Fibroblast of the aortic adventitia (primary cell): Measurements from ENCODE around the gene RNF44. TPM values are rescaled to one million over a fixed set of nuclear protein-coding genes. Genes with fewer than 3 reads are reported as not detected.

ENCODE experiments used
- DNase-seq: peaks from one replicate; pipeline ENCODE4 v3.0.0-alpha.2; 2010; ENCODE audit warnings: low read depth
- H3K4me3 ChIP-seq: 2 replicates; pipeline ENCODE4 v1.5.1; 2011; ENCODE audit warnings: low read depth, mild to moderate bottlenecking, control low read depth, low read length, moderate library complexity
- total RNA-seq: library from RNA; depleted of rRNA; stranded (reverse); fragments of >200 nt; gene quantifications from 2 replicates; pipeline ENCODE4 v1.2.3, GENCODE V29; 2012; ENCODE audit warnings: low replicate concordance
- TF ChIP-seq, protein P1 (sequence below): IDR thresholded peaks from 2 replicates; pipeline ENCODE4 v1.5.1; 2011; ENCODE audit warnings: mild to moderate bottlenecking, low read length, control low read depth, inconsistent platforms; ENCODE audit not compliant: insufficient read depth

The RNF44 gene
- total RNA-seq, 1 donor: 4.8 TPM

DNA sequence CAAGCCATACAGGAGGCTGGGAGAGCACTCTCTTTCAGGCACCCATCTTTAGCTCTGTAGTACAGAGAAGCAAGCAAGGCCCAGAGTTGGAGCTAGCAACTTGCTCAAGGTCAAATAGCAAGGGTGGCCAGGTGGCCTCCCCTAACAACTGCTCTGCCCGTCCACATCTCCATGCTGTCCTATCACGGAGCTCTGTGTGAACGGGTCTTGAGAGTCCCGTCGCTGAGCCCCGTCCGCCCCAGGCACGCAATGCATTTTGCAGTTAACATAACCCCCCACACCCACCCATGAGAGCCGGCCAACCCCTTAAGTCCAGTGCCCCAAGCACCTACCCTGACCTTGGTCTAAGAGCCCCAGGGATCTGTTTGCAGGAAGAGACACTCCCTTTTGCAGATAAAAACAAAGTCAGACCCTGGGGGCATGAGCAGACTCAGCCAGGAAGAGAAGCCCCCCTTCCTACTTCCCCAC, 1.5 kb downstream of the RNF44 start:
- peak overlapping the region; percentile 81 for H3K4me3 ChIP-seq
- TF ChIP-seq, protein P1, sequence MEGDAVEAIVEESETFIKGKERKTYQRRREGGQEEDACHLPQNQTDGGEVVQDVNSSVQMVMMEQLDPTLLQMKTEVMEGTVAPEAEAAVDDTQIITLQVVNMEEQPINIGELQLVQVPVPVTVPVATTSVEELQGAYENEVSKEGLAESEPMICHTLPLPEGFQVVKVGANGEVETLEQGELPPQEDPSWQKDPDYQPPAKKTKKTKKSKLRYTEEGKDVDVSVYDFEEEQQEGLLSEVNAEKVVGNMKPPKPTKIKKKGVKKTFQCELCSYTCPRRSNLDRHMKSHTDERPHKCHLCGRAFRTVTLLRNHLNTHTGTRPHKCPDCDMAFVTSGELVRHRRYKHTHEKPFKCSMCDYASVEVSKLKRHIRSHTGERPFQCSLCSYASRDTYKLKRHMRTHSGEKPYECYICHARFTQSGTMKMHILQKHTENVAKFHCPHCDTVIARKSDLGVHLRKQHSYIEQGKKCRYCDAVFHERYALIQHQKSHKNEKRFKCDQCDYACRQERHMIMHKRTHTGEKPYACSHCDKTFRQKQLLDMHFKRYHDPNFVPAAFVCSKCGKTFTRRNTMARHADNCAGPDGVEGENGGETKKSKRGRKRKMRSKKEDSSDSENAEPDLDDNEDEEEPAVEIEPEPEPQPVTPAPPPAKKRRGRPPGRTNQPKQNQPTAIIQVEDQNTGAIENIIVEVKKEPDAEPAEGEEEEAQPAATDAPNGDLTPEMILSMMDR: no peak
- no peak for DNase-seq

- peak overlapping the region; percentile 81 for H3K4me3 ChIP-seq
- DNase-seq: peak; percentile 43
- TF ChIP-seq, protein P1: no peak
Measured at GRCh38 chr5:176535101-176535663, 2.0 kb downstream of the RNF44 start.

DNA sequence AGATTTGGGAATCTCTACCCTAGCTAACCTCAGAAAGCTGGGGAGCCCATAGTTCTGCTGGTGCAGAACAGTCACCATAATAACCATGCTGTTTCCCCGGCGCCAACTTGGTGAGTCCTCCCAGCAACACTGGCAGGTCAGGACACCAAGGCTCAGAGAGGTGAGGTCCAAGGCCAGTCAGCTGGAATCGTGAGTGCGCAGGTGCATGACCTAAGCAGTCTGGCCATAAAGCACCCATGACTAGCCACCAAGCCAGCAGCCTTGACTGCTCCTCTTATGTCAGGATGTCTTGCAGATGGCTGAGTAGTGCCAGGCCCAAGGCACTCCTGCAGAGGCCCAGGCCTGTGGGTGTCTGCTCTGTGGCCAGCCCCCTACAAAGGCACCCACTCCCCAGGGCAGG, 2.6 kb downstream of the RNF44 start:
- peak overlapping the region; percentile 17 for H3K4me3 ChIP-seq
- no peak for DNase-seq
- TF ChIP-seq, protein P1: no peak

GRCh38 chr5:176533894-176534611, 3.1 kb downstream of the RNF44 start:
- H3K4me3 ChIP-seq: peak overlapping the region; percentile 22
- peak; percentile 44 for DNase-seq

GRCh38 chr5:176533390-176533789, 3.8 kb downstream of the RNF44 start:
- H3K4me3 ChIP-seq: no peak overlapping the region
- TF ChIP-seq, protein P1: no peak
- DNase-seq: no peak

More at GRCh38 chr5:176533894-176534611, 3.1 kb downstream of the RNF44 start:
- TF ChIP-seq, protein P1: no peak

GRCh38 chr5:176532795-176533194, 4.4 kb downstream of the RNF44 start:
- TF ChIP-seq, protein P1: no peak
- no peak overlapping the region for H3K4me3 ChIP-seq
- DNase-seq: no peak
